Muscle of leg (tissue), 11 donors: Measurements from ENCODE around the gene LRCH1. TPM values are rescaled to one million over a fixed set of nuclear protein-coding genes. Genes with fewer than 3 reads are reported as not detected.

Experiments
- DNase-seq: peaks from one replicate; pipeline ENCODE4 v3.0.0; 2013
- H3K27ac ChIP-seq: one replicate; pipeline ENCODE4 v1.5.1; 2013; ENCODE audit warnings: mild to moderate bottlenecking, low read length, control low read depth
- H3K27me3 ChIP-seq: one replicate; pipeline ENCODE4 v1.6.1; 2013; ENCODE audit warnings: low read length; ENCODE audit not compliant: control insufficient read depth, insufficient read depth
- H3K36me3 ChIP-seq: one replicate; pipeline ENCODE4 v1.6.1; 2013; ENCODE audit warnings: low read length; ENCODE audit not compliant: control insufficient read depth, insufficient read depth
- H3K4me1 ChIP-seq: one replicate; pipeline ENCODE4 v1.6.1; 2013; ENCODE audit warnings: low read length; ENCODE audit not compliant: control insufficient read depth, insufficient read depth
- H3K4me3 ChIP-seq: one replicate; pipeline ENCODE4 v1.5.1; 2013; ENCODE audit warnings: low read length, control low read depth
- H3K9me3 ChIP-seq: replicated peaks from 2 replicates; pipeline ENCODE4 v1.6.1; 2013; ENCODE audit warnings: low read depth, low read length; ENCODE audit not compliant: control insufficient read depth
- WGBS: methylation state at CpG from one replicate; pipeline ENCODE4 v1.1.5; 2013; ENCODE audit warnings: missing lambda C conversion rate; ENCODE audit not compliant: insufficient coverage; 5-methylcytosine and 5-hydroxymethylcytosine counted together
- polyA plus RNA-seq, 8 donors: library from polyadenylated mRNA; unstranded; fragments of 120-200 nt; gene quantifications; one replicate each; pipeline versions ENCODE4 v1.2.1 to v1.2.3, GENCODE V29; 2013; ENCODE audit warnings: inconsistent platforms in 1 of 8, low replicate concordance in 1 of 8; ENCODE audit not compliant: insufficient read length in 8 of 8, insufficient read depth in 1 of 8
- total RNA-seq: library from RNA; stranded (reverse); fragments of 120-200 nt; gene quantifications from one replicate; pipeline ENCODE4 v1.2.4, GENCODE V29; 2013

The LRCH1 gene
- total and polyA plus RNA-seq, 9 donors = 13.6 to 22.9 (median 19.8) TPM

DNA sequence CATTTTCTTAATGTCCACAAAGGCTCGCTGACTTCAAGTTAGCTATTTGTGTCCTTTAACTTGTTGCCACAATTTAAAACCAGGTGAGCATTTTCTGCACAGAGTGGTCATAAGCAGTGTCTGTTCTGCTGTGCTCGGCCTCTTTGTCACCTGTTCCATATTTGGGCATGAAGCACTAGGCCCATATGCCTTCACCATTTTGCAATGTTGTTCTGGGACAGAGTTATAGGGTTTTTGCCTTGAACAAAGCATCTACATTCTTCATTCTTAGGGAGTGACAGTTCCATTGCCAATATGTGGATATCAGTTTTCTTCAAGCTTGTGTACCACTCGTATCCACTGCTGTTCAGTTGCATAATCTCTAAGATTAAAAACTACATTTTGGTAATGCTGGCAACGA, 56.1 kb downstream of the LRCH1 start:
- Histone ChIP-seq H3K36me3 (no peaks in the 10 kb centered on the region), H3K4me3 (no peak overlapping the region), H3K27me3 (no peaks in the 10 kb centered on the region), H3K27ac (no peak overlapping the region), H3K4me1 (peaks cover 16% of the 10 kb centered on the region), H3K9me3 (no peaks in the 10 kb centered on the region)
- no peak for DNase-seq
- 80% methylated on average over 1 of the region's 4 CpGs for WGBS

DNA sequence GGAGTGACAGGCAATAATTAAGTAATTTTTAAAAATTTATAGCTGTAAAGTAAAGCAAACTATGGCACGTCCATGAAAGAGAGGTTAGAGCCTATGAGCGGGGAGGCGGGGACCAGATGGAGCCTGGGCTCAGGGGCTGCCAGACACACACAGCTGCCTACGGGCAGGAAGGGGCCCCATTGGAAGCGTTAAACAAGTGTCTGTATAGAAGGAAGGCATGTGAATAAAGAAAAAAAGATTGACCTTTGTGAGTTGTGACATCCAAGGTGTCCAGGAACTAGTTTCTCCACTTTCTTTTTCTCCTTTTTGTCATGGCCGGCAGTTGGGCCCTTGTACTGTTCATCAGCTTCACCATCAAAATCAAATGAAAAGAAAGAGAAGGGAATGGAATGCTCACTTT, 56.8 kb downstream of the LRCH1 start:
- Histone ChIP-seq H3K27ac (no peak overlapping the region), H3K4me1 (peaks cover 16% of the 10 kb centered on the region), H3K36me3 (no peaks in the 10 kb centered on the region), H3K27me3 (no peaks in the 10 kb centered on the region), H3K9me3 (no peaks in the 10 kb centered on the region), H3K4me3 (no peak overlapping the region)
- DNase-seq = no peak
- 73% methylated on average over 3 of the region's 6 CpGs for WGBS

DNA sequence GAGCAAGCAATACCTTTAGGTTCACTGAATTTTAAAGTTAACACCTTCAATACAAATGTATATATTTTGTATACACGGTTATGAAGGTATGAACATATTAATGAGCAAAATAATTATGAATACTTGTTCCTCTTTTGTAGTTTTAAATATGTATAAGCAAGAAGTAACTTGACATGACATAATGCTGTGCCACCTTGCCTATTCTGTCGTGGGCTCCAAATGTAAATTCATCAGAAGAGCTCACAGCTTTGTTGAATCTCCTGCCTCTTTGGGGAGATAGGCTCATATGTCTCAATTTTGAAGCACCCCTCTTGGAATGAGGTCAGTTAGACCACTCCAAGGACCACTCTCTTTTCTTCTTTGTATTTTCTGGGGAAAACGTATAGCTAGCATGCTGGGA, 59.3 kb downstream of the LRCH1 start:
- Histone ChIP-seq H3K36me3 (no peaks in the 10 kb centered on the region), H3K4me3 (no peak overlapping the region), H3K27ac (no peak overlapping the region), H3K4me1 (peaks cover 14% of the 10 kb centered on the region), H3K9me3 (no peaks in the 10 kb centered on the region), H3K27me3 (no peaks in the 10 kb centered on the region)
- 82% methylated on average over 1 of the region's 3 CpGs for WGBS
- no peak for DNase-seq

DNA sequence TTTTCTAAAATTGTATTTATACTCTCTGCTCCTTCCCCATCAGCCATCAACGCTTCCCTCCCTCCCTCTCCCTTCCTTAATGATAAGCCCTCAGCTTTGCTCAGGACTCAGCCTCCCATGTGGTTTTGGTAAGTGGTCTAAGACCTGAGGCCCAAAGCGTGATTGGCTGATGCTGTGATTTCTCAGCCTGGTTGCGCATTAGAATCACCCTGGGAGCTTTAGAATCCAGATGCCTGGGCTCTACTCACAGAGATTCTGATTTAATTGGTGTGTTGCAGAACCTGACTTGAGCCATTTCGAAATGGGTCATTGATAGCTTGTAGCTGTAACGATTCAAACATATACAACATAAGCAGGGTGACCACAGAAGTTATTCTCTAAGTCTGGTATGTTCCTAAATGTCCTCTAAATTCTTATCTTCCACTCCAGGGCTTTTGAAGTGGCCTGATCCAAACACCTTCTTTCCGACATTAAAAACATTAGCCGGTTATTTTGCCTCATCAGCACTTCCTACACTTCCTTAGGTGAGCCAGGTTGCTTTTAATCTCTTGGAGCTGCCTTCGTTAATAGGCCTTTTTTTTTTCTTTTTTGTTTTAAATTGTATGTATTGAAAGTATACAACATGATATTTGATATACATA, 60.6 kb downstream of the LRCH1 start:
- Histone ChIP-seq H3K36me3 (no peaks in the 10 kb centered on the region), H3K9me3 (no peaks in the 10 kb centered on the region), H3K4me1 (peaks cover 12% of the 10 kb centered on the region), H3K27ac (no peak overlapping the region), H3K4me3 (no peak overlapping the region), H3K27me3 (no peaks in the 10 kb centered on the region)
- 72% methylated on average over 2 of the region's 8 CpGs for WGBS
- DNase-seq = no peak

DNA sequence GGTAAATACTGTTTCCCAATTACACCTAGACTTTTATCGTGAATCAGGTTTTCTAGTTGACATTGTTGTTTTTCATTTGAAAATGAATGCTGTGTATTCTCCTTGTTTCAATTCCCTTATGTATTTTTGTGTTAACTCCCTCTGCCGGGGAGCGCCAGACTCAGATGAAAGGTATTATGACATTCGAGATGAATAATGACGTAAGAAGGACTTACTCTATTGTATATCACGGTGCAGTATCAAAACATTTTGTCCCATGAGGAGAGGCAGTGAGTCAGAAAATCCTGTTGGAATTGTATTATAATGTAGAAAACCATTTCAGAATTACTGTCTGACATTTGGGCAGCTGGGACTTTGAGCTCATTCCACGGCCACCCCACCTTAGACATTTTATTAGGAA, 61.6 kb downstream of the LRCH1 start:
- no peak overlapping the region for H3K27ac ChIP-seq
- peak; percentile 53 for DNase-seq
- WGBS = no CpG with 5 or more reads among the region's 7 CpGs

DNA sequence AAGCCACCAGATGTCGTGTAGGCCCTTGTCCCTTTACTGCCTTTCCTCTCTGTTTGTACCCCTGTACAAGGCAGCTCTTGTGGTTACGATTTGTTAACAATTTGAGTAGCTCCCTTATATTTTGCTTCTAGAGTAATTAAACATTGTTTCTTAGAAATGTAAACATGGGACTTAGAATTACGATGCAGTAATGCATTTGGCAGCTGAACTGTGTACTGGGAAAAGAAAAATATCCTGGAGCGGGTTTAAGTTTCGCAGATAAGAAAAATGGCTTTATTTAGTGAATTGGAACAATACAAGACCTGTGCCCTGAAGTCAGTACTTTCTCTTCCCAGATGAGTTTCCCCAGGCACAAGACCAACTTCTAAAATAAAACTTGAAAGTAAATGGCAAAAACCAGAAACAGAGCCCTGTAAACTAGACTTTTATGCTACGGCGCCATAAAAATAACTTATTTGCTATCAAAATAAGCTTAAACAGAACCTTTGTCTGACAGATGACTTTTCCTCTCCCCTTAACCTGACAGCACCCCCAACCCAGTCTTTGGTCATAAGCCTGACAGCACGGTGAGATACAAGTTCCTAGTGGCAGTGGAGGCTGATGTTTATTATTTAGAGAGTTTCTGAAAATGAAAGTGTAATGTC, 63.0 kb downstream of the LRCH1 start:
- Histone ChIP-seq H3K4me3 (no peak overlapping the region), H3K9me3 (no peaks in the 10 kb centered on the region), H3K36me3 (no peaks in the 10 kb centered on the region), H3K4me1 (peaks cover 15% of the 10 kb centered on the region), H3K27me3 (no peaks in the 10 kb centered on the region), H3K27ac (peak overlapping the region; percentile 78)
- WGBS = no CpG with 5 or more reads among the region's 8 CpGs
- peak; percentile 78 for DNase-seq

More for the DNA sequence above, 61.6 kb downstream of the LRCH1 start:
- H3K9me3 ChIP-seq = no peaks in the 10 kb centered on the region
- H3K4me3 ChIP-seq = no peak overlapping the region
- H3K4me1 ChIP-seq = peaks cover 9% of the 10 kb centered on the region
- H3K27me3 ChIP-seq = no peaks in the 10 kb centered on the region
- no peaks in the 10 kb centered on the region for H3K36me3 ChIP-seq

DNA sequence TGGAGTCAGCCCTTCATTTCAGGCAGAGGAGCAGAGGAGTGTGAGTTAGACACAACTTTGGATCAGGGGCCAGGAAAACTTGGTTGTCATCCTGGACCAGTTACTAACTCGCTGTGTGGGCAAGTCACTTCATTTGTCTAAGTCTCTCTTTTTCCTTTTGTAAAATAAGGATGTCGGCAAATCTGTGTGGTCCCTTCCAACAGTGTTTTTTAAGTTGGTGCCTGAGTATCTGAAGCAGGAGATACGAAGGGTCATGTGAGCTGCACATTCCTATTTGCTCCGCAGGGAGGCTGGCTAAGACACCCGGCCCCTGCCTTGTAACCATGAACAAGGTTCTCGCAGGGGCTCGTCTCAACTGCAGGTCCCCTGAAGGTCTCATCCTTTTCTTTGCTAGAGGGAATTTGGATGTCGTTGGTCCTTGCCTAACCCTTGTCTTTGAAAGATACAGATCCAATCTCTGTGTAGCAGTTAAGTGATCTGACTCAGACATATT, 64.3 kb downstream of the LRCH1 start:
- H3K27me3 ChIP-seq = no peaks in the 10 kb centered on the region
- peak; percentile 51 for DNase-seq
- peaks cover 16% of the 10 kb centered on the region for H3K4me1 ChIP-seq
- no peaks in the 10 kb centered on the region for H3K36me3 ChIP-seq
- WGBS = no CpG with 5 or more reads among the region's 8 CpGs
- H3K27ac ChIP-seq = no peak overlapping the region
- no peak overlapping the region for H3K4me3 ChIP-seq
- no peaks in the 10 kb centered on the region for H3K9me3 ChIP-seq

DNA sequence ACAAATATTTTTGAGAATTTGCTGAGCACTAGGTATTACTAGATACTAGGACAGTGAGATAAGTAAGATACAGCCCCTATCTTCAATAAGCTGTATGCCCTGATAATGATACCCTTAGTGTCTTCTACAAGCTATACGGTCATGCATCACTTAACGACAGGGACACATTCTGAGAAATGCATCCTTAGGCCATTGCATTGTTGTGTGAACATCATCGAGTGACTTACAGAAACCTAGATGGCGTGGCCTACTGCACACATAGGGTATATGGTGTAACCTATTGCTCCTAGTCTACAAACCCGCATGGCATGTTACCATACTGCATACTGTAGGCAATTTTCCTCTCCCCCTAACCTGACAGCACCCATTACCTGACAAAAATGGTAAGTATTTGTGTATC, 64.9 kb downstream of the LRCH1 start:
- Histone ChIP-seq H3K4me1 (peaks cover 19% of the 10 kb centered on the region), H3K27ac (no peak overlapping the region), H3K36me3 (no peaks in the 10 kb centered on the region), H3K9me3 (no peaks in the 10 kb centered on the region), H3K4me3 (no peak overlapping the region), H3K27me3 (no peaks in the 10 kb centered on the region)
- 82% methylated on average over 2 of the region's 5 CpGs for WGBS
- no peak for DNase-seq

DNA sequence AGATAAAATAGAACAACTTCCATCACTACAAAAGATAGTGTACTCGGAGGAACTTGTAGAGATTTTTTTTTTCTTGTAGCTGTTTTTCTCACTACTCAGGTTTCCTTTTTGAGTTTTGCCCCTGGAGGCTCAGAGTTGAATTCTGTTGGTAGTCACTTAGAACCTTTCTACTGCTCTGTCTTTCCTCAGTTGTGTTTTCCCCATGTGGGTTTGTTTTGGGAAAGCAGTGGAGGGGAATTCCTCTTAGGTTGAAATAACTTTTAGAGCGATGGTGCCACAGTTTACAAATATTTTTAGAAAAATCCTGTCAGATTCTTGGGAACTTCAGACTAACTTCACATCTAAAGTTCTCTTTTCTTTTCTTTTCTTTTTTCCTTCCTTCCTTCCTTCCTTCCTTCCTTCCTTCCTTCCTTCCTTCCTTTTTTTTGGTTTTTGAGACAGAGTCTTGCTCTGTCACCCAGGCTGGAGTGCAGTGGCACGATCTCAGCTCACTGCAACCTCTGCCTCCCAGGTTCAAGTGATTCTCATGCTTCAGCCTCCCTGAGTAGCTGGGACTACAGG, 65.8 kb downstream of the LRCH1 start:
- 100% methylated on average over 1 of the region's 3 CpGs for WGBS
- no peak for DNase-seq
- H3K27me3 ChIP-seq = no peaks in the 10 kb centered on the region
- peaks cover 21% of the 10 kb centered on the region for H3K4me1 ChIP-seq
- no peaks in the 10 kb centered on the region for H3K9me3 ChIP-seq
- H3K27ac ChIP-seq = no peak overlapping the region
- H3K4me3 ChIP-seq = no peak overlapping the region
- no peaks in the 10 kb centered on the region for H3K36me3 ChIP-seq

DNA sequence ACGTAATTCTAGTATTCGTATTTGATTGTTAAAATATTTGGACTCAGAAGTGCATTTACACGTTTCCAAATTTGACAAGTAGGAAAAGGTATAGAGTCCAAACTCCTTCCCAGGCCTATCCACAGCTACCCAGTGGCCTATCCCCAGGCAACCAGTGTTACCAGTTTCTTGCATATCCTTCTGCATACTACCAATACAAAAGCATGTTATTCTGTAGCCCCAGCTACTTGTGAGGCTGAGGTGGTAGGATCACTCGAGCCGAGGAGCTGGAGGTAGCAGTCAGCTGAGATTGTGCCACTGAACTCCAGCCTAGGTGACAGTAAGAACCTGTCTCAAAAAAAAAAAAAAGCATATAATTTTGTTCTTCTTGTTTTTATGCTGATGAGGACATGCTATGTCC, 67.1 kb downstream of the LRCH1 start:
- no peak overlapping the region for H3K27ac ChIP-seq
- no peak overlapping the region for H3K4me3 ChIP-seq
- WGBS = no CpG with 5 or more reads among the region's 5 CpGs
- no peaks in the 10 kb centered on the region for H3K27me3 ChIP-seq
- peaks cover 22% of the 10 kb centered on the region for H3K4me1 ChIP-seq
- no peaks in the 10 kb centered on the region for H3K36me3 ChIP-seq
- no peak for DNase-seq
- no peaks in the 10 kb centered on the region for H3K9me3 ChIP-seq
